Regular cardiac myocyte (primary cell): ENCODE measurements around the gene JHY. TPM values are rescaled to one million over a fixed set of nuclear protein-coding genes. Genes with fewer than 3 reads are reported as not detected.

Source experiments
- total RNA-seq: library from RNA; depleted of rRNA; stranded (reverse); fragments of >200 nt; gene quantifications from 2 replicates; pipeline ENCODE4 v1.2.3, GENCODE V29; 2014

JHY gene
- 0.38 and 1.1 TPM in 2 replicates for total RNA-seq

DNA sequence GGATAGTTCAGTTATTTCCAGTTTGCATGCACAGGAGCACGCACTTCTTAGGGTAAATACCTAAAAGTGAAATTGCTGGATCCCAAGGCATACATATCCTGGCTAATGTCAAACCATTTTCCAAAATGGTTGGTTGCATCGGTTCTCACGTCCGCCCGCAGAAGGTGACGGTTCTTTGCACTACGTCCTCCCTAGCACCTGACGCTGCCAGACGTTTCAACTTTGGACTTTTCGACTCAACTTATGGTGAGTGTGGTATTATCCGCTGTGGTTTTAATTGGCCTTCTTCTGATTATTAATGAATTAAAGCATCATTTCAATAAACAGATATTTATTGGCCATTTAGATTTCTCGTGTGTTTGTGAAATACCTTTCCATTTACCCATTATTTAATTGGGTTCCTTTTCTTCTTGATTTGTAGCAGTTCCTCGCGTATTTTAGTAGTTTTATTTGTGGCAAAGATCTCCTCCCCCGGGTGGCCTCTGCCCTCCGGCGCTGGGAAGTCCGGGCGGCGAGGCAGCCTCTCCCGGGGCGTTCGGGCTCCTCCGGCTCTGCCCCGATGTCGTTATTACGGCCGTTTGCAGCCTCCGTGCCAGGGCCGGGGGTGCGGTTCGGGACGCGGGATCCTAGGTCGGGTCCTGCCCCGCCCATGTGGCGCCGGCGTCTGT, at the start of gene JHY:
JHY (plus strand) TSS at position 571 of the 668 bp plus-strand sequence. CDS start 3,091 bp downstream, outside the sequence.

DNA sequence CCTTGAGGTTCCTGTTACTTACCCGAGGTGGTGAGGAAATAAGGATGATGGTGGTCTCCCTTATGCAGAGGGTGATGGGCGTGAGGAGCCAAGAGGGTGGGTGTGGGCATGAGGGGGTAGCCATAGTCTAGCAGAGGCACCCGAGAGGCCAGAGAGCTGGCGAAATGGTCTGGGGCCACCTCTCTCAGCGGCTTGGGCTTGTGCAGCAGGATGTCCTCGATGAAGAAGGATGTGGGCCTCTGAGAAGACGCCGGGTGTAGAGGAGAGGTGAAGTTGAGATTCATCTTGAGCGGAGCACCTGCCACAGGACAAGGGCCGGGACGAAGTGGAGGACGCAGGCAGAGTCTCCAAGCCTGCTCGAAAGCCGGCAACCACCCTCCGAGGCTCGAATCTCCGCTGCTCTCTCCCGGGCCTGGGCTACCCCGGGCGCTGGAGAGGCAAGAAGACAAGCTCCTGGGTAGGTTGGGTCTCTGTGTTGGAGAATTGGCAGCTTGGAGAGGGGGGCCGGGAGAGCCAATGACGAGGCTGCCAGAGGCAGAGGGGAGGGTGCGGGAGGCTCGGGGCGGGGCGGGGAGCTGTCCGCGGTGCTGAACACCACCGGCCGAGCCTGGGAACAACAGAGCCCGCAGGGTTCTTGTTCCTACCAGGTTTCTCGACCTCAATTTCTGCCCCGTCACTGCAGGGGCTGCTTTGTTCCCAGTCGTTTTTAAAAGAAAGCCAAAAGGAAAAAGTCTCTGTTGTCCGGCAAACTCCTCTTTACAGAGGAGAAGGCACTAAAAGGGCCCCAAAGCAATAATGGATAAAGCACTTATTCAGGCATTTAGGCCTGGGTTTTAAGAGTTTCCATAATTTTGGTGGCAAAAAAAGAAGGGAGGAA, 99.1 kb downstream of the JHY start, which contains the start of gene BSX:
BSX (minus strand) TSS at position 447 of the 877 bp plus-strand sequence; CDS start at position 284, 163 bp downstream.

Other genes with a start within 250 kb of the JHY start
- 22.6 and 40.8 TPM in 2 replicates for gene UBASH3B, start 227.0 kb upstream of the JHY start, total RNA-seq
- under 0.01 TPM in 1 of 2 replicates, not detected in the other for gene CRTAM, start 44.3 kb upstream of the JHY start, total RNA-seq
- not detected in 2 replicates for gene BSX, start 99.1 kb downstream of the JHY start, total RNA-seq
- gene HSPA8, start 179.4 kb downstream of the JHY start, total RNA-seq, result 1,646 and 3,145 TPM in 2 replicates